ENCODE results near the gene DHX29. TPM values are rescaled to one million over a fixed set of nuclear protein-coding genes. Genes with fewer than 3 reads are reported as not detected.

The DHX29 gene, protein sequence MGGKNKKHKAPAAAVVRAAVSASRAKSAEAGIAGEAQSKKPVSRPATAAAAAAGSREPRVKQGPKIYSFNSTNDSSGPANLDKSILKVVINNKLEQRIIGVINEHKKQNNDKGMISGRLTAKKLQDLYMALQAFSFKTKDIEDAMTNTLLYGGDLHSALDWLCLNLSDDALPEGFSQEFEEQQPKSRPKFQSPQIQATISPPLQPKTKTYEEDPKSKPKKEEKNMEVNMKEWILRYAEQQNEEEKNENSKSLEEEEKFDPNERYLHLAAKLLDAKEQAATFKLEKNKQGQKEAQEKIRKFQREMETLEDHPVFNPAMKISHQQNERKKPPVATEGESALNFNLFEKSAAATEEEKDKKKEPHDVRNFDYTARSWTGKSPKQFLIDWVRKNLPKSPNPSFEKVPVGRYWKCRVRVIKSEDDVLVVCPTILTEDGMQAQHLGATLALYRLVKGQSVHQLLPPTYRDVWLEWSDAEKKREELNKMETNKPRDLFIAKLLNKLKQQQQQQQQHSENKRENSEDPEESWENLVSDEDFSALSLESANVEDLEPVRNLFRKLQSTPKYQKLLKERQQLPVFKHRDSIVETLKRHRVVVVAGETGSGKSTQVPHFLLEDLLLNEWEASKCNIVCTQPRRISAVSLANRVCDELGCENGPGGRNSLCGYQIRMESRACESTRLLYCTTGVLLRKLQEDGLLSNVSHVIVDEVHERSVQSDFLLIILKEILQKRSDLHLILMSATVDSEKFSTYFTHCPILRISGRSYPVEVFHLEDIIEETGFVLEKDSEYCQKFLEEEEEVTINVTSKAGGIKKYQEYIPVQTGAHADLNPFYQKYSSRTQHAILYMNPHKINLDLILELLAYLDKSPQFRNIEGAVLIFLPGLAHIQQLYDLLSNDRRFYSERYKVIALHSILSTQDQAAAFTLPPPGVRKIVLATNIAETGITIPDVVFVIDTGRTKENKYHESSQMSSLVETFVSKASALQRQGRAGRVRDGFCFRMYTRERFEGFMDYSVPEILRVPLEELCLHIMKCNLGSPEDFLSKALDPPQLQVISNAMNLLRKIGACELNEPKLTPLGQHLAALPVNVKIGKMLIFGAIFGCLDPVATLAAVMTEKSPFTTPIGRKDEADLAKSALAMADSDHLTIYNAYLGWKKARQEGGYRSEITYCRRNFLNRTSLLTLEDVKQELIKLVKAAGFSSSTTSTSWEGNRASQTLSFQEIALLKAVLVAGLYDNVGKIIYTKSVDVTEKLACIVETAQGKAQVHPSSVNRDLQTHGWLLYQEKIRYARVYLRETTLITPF (N-terminal part only)
- 21.1 TPM for total RNA-seq (ENCODE audit: unreplicated experiment)
- long read RNA-seq, full-length matches to known transcripts: 1 of 15 reads
- long read RNA-seq, partial matches to known transcripts: 12 of 15 reads
- long read RNA-seq, other reads (novel, unspliced or antisense): 2 of 15 reads

DNA sequence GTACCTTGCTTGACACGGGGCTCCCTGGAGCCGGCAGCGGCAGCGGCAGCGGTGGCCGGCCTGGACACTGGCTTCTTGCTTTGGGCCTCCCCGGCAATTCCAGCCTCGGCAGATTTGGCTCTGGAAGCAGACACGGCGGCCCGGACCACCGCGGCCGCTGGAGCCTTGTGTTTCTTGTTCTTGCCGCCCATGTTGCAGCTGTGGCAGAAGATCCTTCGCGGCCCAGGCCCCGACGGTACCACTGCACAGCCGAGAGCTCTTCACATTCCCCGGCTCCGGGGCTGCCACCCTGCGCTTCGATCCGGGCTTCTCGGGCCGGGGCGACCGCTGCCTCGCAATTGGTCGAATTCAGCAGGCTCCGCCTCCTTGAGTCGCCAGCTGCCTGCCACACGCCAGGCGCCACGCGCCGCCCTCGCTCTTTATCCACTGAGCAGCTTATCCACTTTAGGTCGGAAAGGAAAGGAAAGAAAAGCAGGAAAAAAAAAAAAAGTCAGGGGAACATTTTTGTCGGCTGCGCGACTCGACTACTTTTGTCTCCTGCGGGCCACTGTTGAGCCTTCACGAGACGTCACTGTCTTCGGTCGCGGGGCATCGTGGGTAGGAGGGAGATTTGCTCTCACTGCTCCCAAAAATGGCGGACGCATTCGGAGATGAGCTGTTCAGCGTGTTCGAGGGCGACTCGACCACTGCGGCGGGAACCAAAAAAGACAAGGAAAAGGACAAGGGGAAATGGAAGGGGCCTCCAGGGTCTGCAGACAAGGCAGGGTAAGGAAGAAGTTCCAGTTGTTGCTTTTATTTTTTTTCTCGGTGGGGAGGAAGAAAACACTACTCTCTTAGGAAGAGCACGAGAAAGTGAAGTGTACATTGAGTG lies at the start of gene DHX29, which contains the start of gene MTREX:
Gene DHX29 (minus strand): TSS at position 312 of the 871 bp plus-strand sequence. CDS start 121 bp downstream, at position 191.
Gene MTREX (plus strand): TSS at position 607 of the 871 bp plus-strand sequence. CDS start 25 bp downstream, at position 632.
- no peaks in the 10 kb centered on the region for H3K4me1 Mint-ChIP-seq (ENCODE audit: unreplicated experiment)
- H3K4me3 Mint-ChIP-seq (ENCODE audit: unreplicated experiment): no peak within 1 kb of the TSS
- H3K27ac Mint-ChIP-seq (ENCODE audit: unreplicated experiment): no peak within 1 kb of the TSS
- peak; percentile 89 for DNase-seq (ENCODE audit: low spot score)
- H3K36me3 Mint-ChIP-seq (ENCODE audit: low read depth, unreplicated experiment): peaks cover 3% of the 10 kb centered on the region
- H3K27me3 Mint-ChIP-seq (ENCODE audit: unreplicated experiment): no peaks in the 10 kb centered on the region
- TF ChIP-seq, protein P1, sequence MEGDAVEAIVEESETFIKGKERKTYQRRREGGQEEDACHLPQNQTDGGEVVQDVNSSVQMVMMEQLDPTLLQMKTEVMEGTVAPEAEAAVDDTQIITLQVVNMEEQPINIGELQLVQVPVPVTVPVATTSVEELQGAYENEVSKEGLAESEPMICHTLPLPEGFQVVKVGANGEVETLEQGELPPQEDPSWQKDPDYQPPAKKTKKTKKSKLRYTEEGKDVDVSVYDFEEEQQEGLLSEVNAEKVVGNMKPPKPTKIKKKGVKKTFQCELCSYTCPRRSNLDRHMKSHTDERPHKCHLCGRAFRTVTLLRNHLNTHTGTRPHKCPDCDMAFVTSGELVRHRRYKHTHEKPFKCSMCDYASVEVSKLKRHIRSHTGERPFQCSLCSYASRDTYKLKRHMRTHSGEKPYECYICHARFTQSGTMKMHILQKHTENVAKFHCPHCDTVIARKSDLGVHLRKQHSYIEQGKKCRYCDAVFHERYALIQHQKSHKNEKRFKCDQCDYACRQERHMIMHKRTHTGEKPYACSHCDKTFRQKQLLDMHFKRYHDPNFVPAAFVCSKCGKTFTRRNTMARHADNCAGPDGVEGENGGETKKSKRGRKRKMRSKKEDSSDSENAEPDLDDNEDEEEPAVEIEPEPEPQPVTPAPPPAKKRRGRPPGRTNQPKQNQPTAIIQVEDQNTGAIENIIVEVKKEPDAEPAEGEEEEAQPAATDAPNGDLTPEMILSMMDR (IDR thresholded peaks at IDR 0.05; ENCODE audit: unreplicated experiment): no peak
- H3K9me3 Mint-ChIP-seq (ENCODE audit: unreplicated experiment): no peaks in the 10 kb centered on the region

DNA sequence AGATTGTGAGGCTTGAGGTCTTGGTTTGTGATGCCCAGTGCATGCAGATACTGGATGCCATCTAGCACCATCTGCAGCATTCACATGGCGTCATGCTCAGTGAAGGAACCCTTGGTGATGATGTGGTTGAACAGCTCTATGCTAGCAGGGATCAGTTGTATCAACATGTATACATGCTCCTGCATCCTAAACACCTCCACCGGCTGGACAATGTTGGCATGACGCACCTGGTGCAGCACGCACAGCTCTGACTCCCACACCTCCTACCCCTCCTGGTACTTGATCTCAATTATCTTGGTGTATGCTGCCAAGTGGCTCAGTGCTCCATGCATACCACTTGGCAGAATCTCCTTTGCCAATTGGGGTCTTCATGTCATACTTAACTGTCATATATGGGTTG lies 49.4 kb upstream of the DHX29 start:
- Mint-ChIP-seq H3K4me1 (ENCODE audit: unreplicated experiment) (no peaks in the 10 kb centered on the region), H3K27me3 (ENCODE audit: unreplicated experiment) (no peaks in the 10 kb centered on the region), H3K9me3 (ENCODE audit: unreplicated experiment) (no peaks in the 10 kb centered on the region), H3K4me3 (ENCODE audit: unreplicated experiment) (no peak overlapping the region), H3K27ac (ENCODE audit: unreplicated experiment) (no peak overlapping the region), H3K36me3 (ENCODE audit: low read depth, unreplicated experiment) (peaks cover 33% of the 10 kb centered on the region)
- no peak for DNase-seq (ENCODE audit: low spot score)
- TF ChIP-seq, protein P1 (IDR thresholded peaks at IDR 0.05; ENCODE audit: unreplicated experiment): no peak

DNA sequence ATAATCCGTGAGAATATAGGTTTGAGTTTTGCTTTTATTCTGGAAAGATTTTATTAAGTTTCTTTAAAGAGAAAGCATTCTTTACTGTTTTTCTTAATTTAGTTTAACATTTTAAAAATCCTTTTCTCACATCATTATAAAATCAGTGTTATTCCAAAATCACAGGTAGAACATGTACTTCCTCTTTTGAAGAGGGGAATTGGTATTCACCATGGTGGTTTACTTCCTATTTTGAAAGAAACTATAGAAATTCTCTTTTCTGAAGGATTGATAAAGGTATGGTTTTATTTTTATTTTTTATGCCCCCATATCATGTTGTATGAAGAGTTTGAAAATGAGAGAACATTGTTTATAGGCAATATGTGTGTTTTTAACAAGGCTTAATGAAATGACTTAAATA lies 43.3 kb upstream of the DHX29 start:
- Mint-ChIP-seq H3K27me3 (ENCODE audit: unreplicated experiment) (no peaks in the 10 kb centered on the region), H3K4me3 (ENCODE audit: unreplicated experiment) (no peak overlapping the region), H3K27ac (ENCODE audit: unreplicated experiment) (no peak overlapping the region), H3K36me3 (ENCODE audit: low read depth, unreplicated experiment) (peaks cover 36% of the 10 kb centered on the region), H3K9me3 (ENCODE audit: unreplicated experiment) (no peaks in the 10 kb centered on the region), H3K4me1 (ENCODE audit: unreplicated experiment) (no peaks in the 10 kb centered on the region)
- DNase-seq (ENCODE audit: low spot score): no peak
- TF ChIP-seq, protein P1 (IDR thresholded peaks at IDR 0.05; ENCODE audit: unreplicated experiment): no peak

DNA sequence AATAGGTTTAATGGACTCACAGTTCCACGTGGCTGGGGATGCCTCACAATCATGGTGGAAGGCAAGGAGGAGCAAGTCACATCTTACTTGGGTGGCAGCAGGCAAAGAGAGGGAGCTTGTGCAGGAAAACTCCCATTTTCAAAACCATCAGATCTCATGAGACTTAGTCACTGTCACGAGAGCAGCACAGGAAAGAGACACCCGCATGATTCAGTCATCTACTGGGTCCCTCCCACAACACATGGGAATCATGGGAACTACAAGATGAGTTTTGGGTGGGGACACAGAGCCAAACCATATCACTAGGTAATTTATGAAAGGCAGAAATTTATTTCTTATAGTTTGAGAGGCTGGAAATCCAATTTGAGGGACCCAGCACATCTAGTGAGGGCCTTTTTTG lies 40.3 kb upstream of the DHX29 start:
- H3K4me1 Mint-ChIP-seq (ENCODE audit: unreplicated experiment): no peaks in the 10 kb centered on the region
- H3K27me3 Mint-ChIP-seq (ENCODE audit: unreplicated experiment): no peaks in the 10 kb centered on the region
- H3K9me3 Mint-ChIP-seq (ENCODE audit: unreplicated experiment): no peaks in the 10 kb centered on the region
- no peak for DNase-seq (ENCODE audit: low spot score)
- H3K4me3 Mint-ChIP-seq (ENCODE audit: unreplicated experiment): peak overlapping the region; percentile 14
- H3K36me3 Mint-ChIP-seq (ENCODE audit: low read depth, unreplicated experiment): peaks cover 20% of the 10 kb centered on the region
- H3K27ac Mint-ChIP-seq (ENCODE audit: unreplicated experiment): no peak overlapping the region
- TF ChIP-seq, protein P1 (IDR thresholded peaks at IDR 0.05; ENCODE audit: unreplicated experiment): no peak

All from endothelial cell (in vitro differentiated cells).